WTC11 (cell line): ENCODE measurements around the gene ZDHHC22. TPM values are rescaled to one million over a fixed set of nuclear protein-coding genes. Genes with fewer than 3 reads are reported as not detected.

Source experiments
- CREB1 ChIP-seq: sonication (generic); formaldehyde crosslinking; IDR thresholded peaks from 2 replicates; pipeline ENCODE4 v1.8.0; 2023; ENCODE audit warnings: mild to moderate bottlenecking, missing genetic modification reagents
- CREM ChIP-seq: sonication (generic); formaldehyde crosslinking; IDR thresholded peaks from 2 replicates; pipeline ENCODE4 v1.8.1; 2022; ENCODE audit warnings: mild to moderate bottlenecking, missing genetic modification reagents, moderate library complexity
- EMX1 ChIP-seq: fragments of 250-450 bp; sonication (Bioruptor Pico); IDR thresholded peaks from 2 replicates; pipeline ENCODE4 v1.8.0; 2021; ENCODE audit warnings: mild to moderate bottlenecking
- GRHL2 ChIP-seq: fragments of 250-450 bp; sonication (Bioruptor Pico); IDR thresholded peaks from 2 replicates; pipeline ENCODE4 v1.8.0; 2022; ENCODE audit warnings: mild to moderate bottlenecking, moderate library complexity; ENCODE audit not compliant: insufficient replicate concordance, severe bottlenecking
- JAZF1 ChIP-seq: fragments of 250-450 bp; sonication (Bioruptor Pico); IDR thresholded peaks from 2 replicates; pipeline ENCODE4 v1.9.0; 2021; ENCODE audit warnings: moderate library complexity, mild to moderate bottlenecking, inconsistent platforms
- JUN ChIP-seq: sonication (generic); formaldehyde crosslinking; IDR thresholded peaks from 2 replicates; pipeline ENCODE4 v1.8.0; 2023; ENCODE audit warnings: mild to moderate bottlenecking, missing genetic modification reagents
- MXD4 ChIP-seq: fragments of 250-450 bp; sonication (Bioruptor Pico); IDR thresholded peaks from 2 replicates; pipeline ENCODE4 v1.8.0; 2021; ENCODE audit warnings: mild to moderate bottlenecking, moderate library complexity, borderline replicate concordance
- OVOL2 ChIP-seq: fragments of 250-450 bp; sonication (Bioruptor Pico); IDR thresholded peaks from 2 replicates; pipeline ENCODE4 v1.9.0; 2021; ENCODE audit warnings: mild to moderate bottlenecking, borderline replicate concordance
- SMAD4 ChIP-seq: sonication (generic); formaldehyde crosslinking; IDR thresholded peaks from 2 replicates; pipeline ENCODE4 v1.8.0; 2022; ENCODE audit warnings: mild to moderate bottlenecking, missing genetic modification reagents
- SP1 ChIP-seq: sonication (generic); formaldehyde crosslinking; conservative IDR thresholded peaks from 2 replicates; pipeline ENCODE4 v1.8.1; 2022; ENCODE audit warnings: missing genetic modification reagents
- TCF7 ChIP-seq: sonication (generic); formaldehyde crosslinking; IDR thresholded peaks from 2 replicates; pipeline ENCODE4 v1.8.0; 2022; ENCODE audit warnings: mild to moderate bottlenecking, low read depth, missing genetic modification reagents, moderate library complexity
- TEAD1 ChIP-seq: sonication (generic); formaldehyde crosslinking; IDR thresholded peaks from 2 replicates; pipeline ENCODE4 v1.8.0; 2022; ENCODE audit warnings: mild to moderate bottlenecking, missing genetic modification reagents
- ZBTB21 ChIP-seq: sonication (generic); formaldehyde crosslinking; IDR thresholded peaks from 2 replicates; pipeline ENCODE4 v1.8.1; 2023; ENCODE audit warnings: mild to moderate bottlenecking, missing genetic modification reagents, borderline replicate concordance
- ZNF219 ChIP-seq: sonication (generic); formaldehyde crosslinking; IDR thresholded peaks from 2 replicates; pipeline ENCODE4 v1.8.0; 2023; ENCODE audit warnings: missing genetic modification reagents, mild to moderate bottlenecking, borderline replicate concordance
- ZNF263 ChIP-seq: sonication (generic); formaldehyde crosslinking; IDR thresholded peaks from 2 replicates; pipeline ENCODE4 v1.8.1; 2022; ENCODE audit warnings: low read depth, mild to moderate bottlenecking, moderate library complexity, missing genetic modification reagents
- ZNF317 ChIP-seq: sonication (generic); formaldehyde crosslinking; IDR thresholded peaks from 2 replicates; pipeline ENCODE4 v1.8.1; 2023; ENCODE audit warnings: low read depth, mild to moderate bottlenecking, moderate library complexity, missing genetic modification reagents, borderline replicate concordance
- ZNF416 ChIP-seq: fragments of 250-450 bp; sonication (Bioruptor Pico); IDR thresholded peaks from 2 replicates; pipeline ENCODE4 v1.9.0; 2021; ENCODE audit warnings: mild to moderate bottlenecking, inconsistent platforms
- total RNA-seq: library from RNA; stranded (reverse); gene quantifications from 3 replicates; pipeline ENCODE4 v1.2.3, GENCODE V29; 2021
- TF ChIP-seq, protein P1 (sequence below): fragments of 250-450 bp; sonication (Bioruptor Pico); IDR thresholded peaks from 2 replicates; pipeline ENCODE4 v2.1.2; 2022; ENCODE audit warnings: mild to moderate bottlenecking, moderate library complexity
- TF ChIP-seq, protein P2 (sequence below): sonication (generic); formaldehyde crosslinking; conservative IDR thresholded peaks from 2 replicates; pipeline ENCODE4 v1.8.1; 2022; ENCODE audit warnings: mild to moderate bottlenecking, missing genetic modification reagents
- TF ChIP-seq, protein P3 (sequence below): fragments of 250-450 bp; sonication (Bioruptor Pico); IDR thresholded peaks from 2 replicates; pipeline ENCODE4 v1.9.0; 2021; ENCODE audit warnings: mild to moderate bottlenecking
- TF ChIP-seq, protein P4 (sequence below): sonication (generic); formaldehyde crosslinking; conservative IDR thresholded peaks from 2 replicates; pipeline ENCODE4 v1.8.1; 2023; ENCODE audit warnings: mild to moderate bottlenecking, low read depth, missing genetic modification reagents, moderate library complexity
- TF ChIP-seq, protein P5 (sequence below): sonication (generic); formaldehyde crosslinking; IDR thresholded peaks from 2 replicates; pipeline ENCODE4 v1.8.0; 2022; ENCODE audit warnings: mild to moderate bottlenecking, missing genetic modification reagents
- TF ChIP-seq, protein P6 (sequence below): sonication (generic); formaldehyde crosslinking; IDR thresholded peaks from 2 replicates; pipeline ENCODE4 v1.8.1; 2023; ENCODE audit warnings: mild to moderate bottlenecking, missing genetic modification reagents
- TF ChIP-seq, protein P7 (sequence below): sonication (generic); formaldehyde crosslinking; IDR thresholded peaks from 2 replicates; pipeline ENCODE4 v1.8.0; 2023; ENCODE audit warnings: missing genetic modification reagents, mild to moderate bottlenecking, borderline replicate concordance

Gene ZDHHC22
- total RNA-seq, 1 experiment from 2014 or later = 47.7 TPM

DNA sequence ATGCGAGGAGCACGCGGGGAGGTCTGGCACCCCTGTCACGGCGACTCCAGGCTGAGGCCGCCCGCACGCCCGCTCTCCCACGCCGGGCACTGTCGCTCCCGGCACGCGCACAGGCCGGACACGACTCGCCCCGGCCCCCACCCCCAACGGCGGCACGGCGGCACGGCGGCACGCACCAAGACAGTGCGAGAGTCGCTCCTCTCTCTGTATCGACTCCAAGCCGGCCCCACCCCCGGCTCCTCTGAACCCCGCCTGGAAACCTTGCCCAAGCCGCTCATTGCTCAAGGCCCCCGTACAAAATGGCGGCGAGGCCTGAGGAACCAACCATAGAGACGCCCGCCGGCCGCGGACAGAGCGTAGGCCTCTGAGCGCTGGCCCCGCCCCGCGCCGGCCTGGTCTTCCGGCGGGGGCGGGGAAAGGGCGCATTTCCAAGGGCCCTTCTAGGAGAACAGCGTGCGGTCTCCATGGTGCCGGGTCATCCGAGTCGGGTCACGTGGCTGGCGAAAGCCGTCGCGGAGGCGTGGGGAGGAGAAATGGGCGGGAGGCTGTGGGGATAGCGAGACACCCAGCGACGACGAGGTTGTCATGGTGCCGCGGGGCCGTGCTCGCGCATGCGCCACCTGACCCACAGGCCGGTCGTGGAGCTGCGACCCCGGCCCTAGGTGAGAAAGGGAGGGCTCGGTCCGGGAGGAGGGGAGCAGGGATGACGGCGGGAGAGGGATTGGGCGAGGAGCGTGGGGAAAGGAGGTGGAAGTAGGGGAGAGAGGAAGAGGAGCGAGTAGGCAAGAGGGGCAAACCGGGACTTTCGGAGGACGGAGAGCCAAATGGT is 43.7 kb downstream of the ZDHHC22 start, which contains the start of gene CIPC (continued):
- TF ChIP-seq EMX1 (CRISPR knock-in tag) (no peak), ZBTB21 (CRISPR knock-in tag) (0 out of 2 replicates have a peak, but pooled peaks have one; percentile 57), OVOL2 (no peak), JAZF1 (no peak), CREB1 (no peak), ZNF263 (peak; percentile 97), ZNF317 (CRISPR knock-in tag) (no peak), CREM (CRISPR knock-in tag) (peak; percentile 74; the same call in 1 of the 2 replicates), TCF7 (CRISPR knock-in tag) (no peak), SP1 (CRISPR knock-in tag) (peak; percentile 96), SMAD4 (CRISPR knock-in tag) (peak; percentile 23; the same call in 1 of the 2 replicates), ZNF219 (CRISPR knock-in tag) (no peak), ZNF416 (CRISPR knock-in tag) (no peak), GRHL2 (CRISPR knock-in tag) (no peak), MXD4 (no peak), TEAD1 (CRISPR knock-in tag) (peak; percentile 64; the same call in 1 of the 2 replicates), JUN (CRISPR knock-in tag) (no peak)
- TF ChIP-seq, protein P1, sequence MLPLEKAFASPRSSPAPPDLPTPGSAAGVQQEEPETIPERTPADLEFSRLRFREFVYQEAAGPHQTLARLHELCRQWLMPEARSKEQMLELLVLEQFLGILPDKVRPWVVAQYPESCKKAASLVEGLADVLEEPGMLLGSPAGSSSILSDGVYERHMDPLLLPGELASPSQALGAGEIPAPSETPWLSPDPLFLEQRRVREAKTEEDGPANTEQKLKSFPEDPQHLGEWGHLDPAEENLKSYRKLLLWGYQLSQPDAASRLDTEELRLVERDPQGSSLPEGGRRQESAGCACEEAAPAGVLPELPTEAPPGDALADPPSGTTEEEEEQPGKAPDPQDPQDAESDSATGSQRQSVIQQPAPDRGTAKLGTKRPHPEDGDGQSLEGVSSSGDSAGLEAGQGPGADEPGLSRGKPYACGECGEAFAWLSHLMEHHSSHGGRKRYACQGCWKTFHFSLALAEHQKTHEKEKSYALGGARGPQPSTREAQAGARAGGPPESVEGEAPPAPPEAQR = no peak
- TF ChIP-seq, protein P2, sequence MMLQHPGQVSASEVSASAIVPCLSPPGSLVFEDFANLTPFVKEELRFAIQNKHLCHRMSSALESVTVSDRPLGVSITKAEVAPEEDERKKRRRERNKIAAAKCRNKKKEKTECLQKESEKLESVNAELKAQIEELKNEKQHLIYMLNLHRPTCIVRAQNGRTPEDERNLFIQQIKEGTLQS = no peak
- TF ChIP-seq, protein P3, sequence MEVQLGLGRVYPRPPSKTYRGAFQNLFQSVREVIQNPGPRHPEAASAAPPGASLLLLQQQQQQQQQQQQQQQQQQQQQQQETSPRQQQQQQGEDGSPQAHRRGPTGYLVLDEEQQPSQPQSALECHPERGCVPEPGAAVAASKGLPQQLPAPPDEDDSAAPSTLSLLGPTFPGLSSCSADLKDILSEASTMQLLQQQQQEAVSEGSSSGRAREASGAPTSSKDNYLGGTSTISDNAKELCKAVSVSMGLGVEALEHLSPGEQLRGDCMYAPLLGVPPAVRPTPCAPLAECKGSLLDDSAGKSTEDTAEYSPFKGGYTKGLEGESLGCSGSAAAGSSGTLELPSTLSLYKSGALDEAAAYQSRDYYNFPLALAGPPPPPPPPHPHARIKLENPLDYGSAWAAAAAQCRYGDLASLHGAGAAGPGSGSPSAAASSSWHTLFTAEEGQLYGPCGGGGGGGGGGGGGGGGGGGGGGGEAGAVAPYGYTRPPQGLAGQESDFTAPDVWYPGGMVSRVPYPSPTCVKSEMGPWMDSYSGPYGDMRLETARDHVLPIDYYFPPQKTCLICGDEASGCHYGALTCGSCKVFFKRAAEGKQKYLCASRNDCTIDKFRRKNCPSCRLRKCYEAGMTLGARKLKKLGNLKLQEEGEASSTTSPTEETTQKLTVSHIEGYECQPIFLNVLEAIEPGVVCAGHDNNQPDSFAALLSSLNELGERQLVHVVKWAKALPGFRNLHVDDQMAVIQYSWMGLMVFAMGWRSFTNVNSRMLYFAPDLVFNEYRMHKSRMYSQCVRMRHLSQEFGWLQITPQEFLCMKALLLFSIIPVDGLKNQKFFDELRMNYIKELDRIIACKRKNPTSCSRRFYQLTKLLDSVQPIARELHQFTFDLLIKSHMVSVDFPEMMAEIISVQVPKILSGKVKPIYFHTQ (CRISPR knock-in tag) = no peak
- TF ChIP-seq, protein P4, sequence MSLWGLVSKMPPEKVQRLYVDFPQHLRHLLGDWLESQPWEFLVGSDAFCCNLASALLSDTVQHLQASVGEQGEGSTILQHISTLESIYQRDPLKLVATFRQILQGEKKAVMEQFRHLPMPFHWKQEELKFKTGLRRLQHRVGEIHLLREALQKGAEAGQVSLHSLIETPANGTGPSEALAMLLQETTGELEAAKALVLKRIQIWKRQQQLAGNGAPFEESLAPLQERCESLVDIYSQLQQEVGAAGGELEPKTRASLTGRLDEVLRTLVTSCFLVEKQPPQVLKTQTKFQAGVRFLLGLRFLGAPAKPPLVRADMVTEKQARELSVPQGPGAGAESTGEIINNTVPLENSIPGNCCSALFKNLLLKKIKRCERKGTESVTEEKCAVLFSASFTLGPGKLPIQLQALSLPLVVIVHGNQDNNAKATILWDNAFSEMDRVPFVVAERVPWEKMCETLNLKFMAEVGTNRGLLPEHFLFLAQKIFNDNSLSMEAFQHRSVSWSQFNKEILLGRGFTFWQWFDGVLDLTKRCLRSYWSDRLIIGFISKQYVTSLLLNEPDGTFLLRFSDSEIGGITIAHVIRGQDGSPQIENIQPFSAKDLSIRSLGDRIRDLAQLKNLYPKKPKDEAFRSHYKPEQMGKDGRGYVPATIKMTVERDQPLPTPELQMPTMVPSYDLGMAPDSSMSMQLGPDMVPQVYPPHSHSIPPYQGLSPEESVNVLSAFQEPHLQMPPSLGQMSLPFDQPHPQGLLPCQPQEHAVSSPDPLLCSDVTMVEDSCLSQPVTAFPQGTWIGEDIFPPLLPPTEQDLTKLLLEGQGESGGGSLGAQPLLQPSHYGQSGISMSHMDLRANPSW (CRISPR knock-in tag) = peak; percentile 45; the same call in 1 of the 2 replicates
- TF ChIP-seq, protein P5, sequence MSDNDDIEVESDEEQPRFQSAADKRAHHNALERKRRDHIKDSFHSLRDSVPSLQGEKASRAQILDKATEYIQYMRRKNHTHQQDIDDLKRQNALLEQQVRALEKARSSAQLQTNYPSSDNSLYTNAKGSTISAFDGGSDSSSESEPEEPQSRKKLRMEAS (CRISPR knock-in tag) = peak; percentile 93
- TF ChIP-seq, protein P6, sequence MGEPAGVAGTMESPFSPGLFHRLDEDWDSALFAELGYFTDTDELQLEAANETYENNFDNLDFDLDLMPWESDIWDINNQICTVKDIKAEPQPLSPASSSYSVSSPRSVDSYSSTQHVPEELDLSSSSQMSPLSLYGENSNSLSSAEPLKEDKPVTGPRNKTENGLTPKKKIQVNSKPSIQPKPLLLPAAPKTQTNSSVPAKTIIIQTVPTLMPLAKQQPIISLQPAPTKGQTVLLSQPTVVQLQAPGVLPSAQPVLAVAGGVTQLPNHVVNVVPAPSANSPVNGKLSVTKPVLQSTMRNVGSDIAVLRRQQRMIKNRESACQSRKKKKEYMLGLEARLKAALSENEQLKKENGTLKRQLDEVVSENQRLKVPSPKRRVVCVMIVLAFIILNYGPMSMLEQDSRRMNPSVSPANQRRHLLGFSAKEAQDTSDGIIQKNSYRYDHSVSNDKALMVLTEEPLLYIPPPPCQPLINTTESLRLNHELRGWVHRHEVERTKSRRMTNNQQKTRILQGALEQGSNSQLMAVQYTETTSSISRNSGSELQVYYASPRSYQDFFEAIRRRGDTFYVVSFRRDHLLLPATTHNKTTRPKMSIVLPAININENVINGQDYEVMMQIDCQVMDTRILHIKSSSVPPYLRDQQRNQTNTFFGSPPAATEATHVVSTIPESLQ (CRISPR knock-in tag) = no peak
- TF ChIP-seq, protein P7, sequence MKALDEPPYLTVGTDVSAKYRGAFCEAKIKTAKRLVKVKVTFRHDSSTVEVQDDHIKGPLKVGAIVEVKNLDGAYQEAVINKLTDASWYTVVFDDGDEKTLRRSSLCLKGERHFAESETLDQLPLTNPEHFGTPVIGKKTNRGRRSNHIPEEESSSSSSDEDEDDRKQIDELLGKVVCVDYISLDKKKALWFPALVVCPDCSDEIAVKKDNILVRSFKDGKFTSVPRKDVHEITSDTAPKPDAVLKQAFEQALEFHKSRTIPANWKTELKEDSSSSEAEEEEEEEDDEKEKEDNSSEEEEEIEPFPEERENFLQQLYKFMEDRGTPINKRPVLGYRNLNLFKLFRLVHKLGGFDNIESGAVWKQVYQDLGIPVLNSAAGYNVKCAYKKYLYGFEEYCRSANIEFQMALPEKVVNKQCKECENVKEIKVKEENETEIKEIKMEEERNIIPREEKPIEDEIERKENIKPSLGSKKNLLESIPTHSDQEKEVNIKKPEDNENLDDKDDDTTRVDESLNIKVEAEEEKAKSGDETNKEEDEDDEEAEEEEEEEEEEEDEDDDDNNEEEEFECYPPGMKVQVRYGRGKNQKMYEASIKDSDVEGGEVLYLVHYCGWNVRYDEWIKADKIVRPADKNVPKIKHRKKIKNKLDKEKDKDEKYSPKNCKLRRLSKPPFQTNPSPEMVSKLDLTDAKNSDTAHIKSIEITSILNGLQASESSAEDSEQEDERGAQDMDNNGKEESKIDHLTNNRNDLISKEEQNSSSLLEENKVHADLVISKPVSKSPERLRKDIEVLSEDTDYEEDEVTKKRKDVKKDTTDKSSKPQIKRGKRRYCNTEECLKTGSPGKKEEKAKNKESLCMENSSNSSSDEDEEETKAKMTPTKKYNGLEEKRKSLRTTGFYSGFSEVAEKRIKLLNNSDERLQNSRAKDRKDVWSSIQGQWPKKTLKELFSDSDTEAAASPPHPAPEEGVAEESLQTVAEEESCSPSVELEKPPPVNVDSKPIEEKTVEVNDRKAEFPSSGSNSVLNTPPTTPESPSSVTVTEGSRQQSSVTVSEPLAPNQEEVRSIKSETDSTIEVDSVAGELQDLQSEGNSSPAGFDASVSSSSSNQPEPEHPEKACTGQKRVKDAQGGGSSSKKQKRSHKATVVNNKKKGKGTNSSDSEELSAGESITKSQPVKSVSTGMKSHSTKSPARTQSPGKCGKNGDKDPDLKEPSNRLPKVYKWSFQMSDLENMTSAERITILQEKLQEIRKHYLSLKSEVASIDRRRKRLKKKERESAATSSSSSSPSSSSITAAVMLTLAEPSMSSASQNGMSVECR (CRISPR knock-in tag) = peak; percentile 46; the same call in 1 of the 2 replicates
